ENCODE measurements around the gene JADE3.
A peak's percentile ranks its signal among the peaks of the same experiment; 100 is the strongest.

Gene JADE3

DNA sequence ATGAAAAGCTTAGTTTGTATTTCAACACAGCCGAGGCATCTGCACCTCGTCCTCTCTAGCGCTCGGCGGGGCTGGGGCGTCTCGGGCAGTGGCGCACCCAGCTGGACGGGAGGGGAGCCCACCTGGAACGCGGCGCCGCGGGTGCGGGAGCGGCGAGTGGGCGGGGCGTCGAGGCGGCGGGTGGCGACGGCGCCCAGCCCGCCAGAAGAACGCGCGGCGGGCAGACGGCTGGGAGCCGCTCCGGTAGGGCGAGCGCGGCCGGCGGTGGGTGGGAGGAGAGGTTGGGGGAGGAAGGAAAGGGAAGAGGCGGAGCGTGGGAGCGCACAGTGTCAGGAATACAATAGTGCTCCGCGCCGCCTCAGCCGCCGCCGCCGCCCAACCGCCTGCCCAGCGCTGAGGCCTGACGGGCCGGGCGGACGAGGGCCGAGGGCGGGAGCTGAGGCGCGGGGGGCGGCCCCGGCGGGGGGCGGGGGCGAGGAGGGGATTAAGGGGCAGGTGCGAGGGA is at the start of gene JADE3:
TSS of gene JADE3 (plus strand) at position 324 of the 505 bp plus-strand sequence. CDS start 72,474 bp downstream, outside the sequence.
- peak within 1 kb of the TSS; percentile 83 for H3K4me3 ChIP-seq (ENCODE audit: insufficient read length, low read depth)
- TF ChIP-seq YY1 (IDR thresholded peaks at IDR 0.05; ENCODE audit: insufficient read depth, insufficient read length), result no peak
- TF ChIP-seq SUZ12 (IDR thresholded peaks at IDR 0.05; ENCODE audit: extremely low read depth, insufficient read depth, insufficient read length), result no peak
- no peak for TF ChIP-seq ZNF274 (IDR thresholded peaks at IDR 0.05; ENCODE audit: low read depth, low read length)
- H3K9me3 ChIP-seq (ENCODE audit: insufficient read depth, low read length), result no peaks in the 10 kb centered on the region
- H3K4me1 ChIP-seq (ENCODE audit: insufficient read depth, insufficient read length), result no peaks in the 10 kb centered on the region
- no peaks in the 10 kb centered on the region for H3K36me3 ChIP-seq (ENCODE audit: insufficient read depth, insufficient read length, low read length)
- H3K27me3 ChIP-seq (ENCODE audit: insufficient read depth, insufficient read length), result peaks cover 11% of the 10 kb centered on the region
- peak; percentile 52 for DNase-seq (ENCODE audit: low read depth, low spot score)
- H3K9ac ChIP-seq (ENCODE audit: insufficient read length, low read depth), result peak within 1 kb of the TSS; percentile 86

DNA sequence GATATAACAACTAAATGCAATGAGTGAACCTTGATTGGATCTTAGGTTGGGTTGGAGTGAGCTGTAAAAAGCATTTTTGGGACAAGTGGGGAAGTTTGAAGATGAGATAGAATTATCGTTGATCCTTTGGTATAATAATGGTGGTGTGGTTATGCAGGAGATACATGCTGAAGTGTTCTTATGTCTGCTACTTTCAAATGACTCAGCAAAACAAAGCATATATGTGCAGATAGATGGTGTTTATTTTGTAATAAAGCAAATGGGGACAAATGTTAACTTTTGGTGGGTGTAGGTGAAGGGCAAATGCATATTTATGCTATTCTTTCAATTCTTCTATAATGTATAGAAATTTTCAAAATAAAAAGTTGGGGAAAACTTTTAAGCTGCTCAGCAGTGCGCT is 49.1 kb upstream of the JADE3 start:
- DNase-seq (ENCODE audit: low read depth, low spot score), result no peak
- no peak for TF ChIP-seq SUZ12 (IDR thresholded peaks at IDR 0.05; ENCODE audit: extremely low read depth, insufficient read depth, insufficient read length)
- TF ChIP-seq ZNF274 (IDR thresholded peaks at IDR 0.05; ENCODE audit: low read depth, low read length), result no peak
- TF ChIP-seq YY1 (IDR thresholded peaks at IDR 0.05; ENCODE audit: insufficient read depth, insufficient read length), result no peak
- Histone ChIP-seq H3K9ac (ENCODE audit: insufficient read length, low read depth) (no peak overlapping the region), H3K4me1 (ENCODE audit: insufficient read depth, insufficient read length) (no peaks in the 10 kb centered on the region), H3K36me3 (ENCODE audit: insufficient read depth, insufficient read length, low read length) (peaks cover 34% of the 10 kb centered on the region), H3K4me3 (ENCODE audit: insufficient read length, low read depth) (no peak overlapping the region), H3K9me3 (ENCODE audit: insufficient read depth, low read length) (no peaks in the 10 kb centered on the region), H3K27me3 (ENCODE audit: insufficient read depth, insufficient read length) (no peaks in the 10 kb centered on the region)

DNA sequence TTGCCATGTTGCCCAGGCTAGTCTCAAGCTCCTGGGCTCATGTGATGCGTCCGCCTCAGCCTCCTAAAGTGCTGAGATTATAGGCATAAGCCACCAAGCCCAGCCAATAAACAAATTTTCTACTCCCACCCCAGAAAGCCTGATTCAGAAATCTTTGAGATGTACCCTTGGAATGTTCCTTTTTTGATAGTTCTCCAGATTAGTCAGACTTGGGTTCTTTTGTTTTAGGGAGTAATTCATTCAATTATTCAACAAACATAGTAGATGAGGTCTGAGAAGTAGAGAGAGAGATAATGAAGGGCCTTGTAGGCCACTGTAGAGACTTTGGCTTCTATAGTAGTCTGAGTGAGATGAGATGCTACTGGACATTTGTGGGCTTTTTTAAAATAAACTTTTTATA is 47.6 kb upstream of the JADE3 start:
- no peak for DNase-seq (ENCODE audit: low read depth, low spot score)
- no peaks in the 10 kb centered on the region for H3K4me1 ChIP-seq (ENCODE audit: insufficient read depth, insufficient read length)
- H3K4me3 ChIP-seq (ENCODE audit: insufficient read length, low read depth), result no peak overlapping the region
- TF ChIP-seq SUZ12 (IDR thresholded peaks at IDR 0.05; ENCODE audit: extremely low read depth, insufficient read depth, insufficient read length) (no peak), ZNF274 (IDR thresholded peaks at IDR 0.05; ENCODE audit: low read depth, low read length) (no peak), YY1 (IDR thresholded peaks at IDR 0.05; ENCODE audit: insufficient read depth, insufficient read length) (no peak)
- H3K9ac ChIP-seq (ENCODE audit: insufficient read length, low read depth), result no peak overlapping the region
- no peaks in the 10 kb centered on the region for H3K9me3 ChIP-seq (ENCODE audit: insufficient read depth, low read length)
- H3K36me3 ChIP-seq (ENCODE audit: insufficient read depth, insufficient read length, low read length), result peaks cover 29% of the 10 kb centered on the region
- H3K27me3 ChIP-seq (ENCODE audit: insufficient read depth, insufficient read length), result no peaks in the 10 kb centered on the region

DNA sequence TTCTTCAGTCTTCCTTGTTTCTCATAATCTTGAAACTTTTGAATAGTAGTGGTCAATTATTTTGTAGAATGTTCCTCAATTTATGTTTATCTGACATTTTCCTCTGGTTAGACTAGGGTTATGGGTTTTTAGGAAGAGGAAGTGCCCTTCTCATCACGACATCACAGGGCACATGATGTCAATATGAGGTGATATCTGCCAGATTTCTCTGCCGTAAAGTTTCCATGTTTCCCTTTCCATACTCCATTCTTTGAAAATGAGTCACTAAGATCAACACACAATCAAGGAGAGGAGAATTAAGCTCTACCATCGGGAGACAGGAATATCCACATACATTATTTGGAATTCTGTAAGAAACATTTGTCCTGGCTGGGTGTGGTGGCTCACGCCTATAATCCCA is 46.9 kb upstream of the JADE3 start:
- no peak for TF ChIP-seq YY1 (IDR thresholded peaks at IDR 0.05; ENCODE audit: insufficient read depth, insufficient read length)
- TF ChIP-seq ZNF274 (IDR thresholded peaks at IDR 0.05; ENCODE audit: low read depth, low read length), result no peak
- TF ChIP-seq SUZ12 (IDR thresholded peaks at IDR 0.05; ENCODE audit: extremely low read depth, insufficient read depth, insufficient read length), result no peak
- no peaks in the 10 kb centered on the region for H3K27me3 ChIP-seq (ENCODE audit: insufficient read depth, insufficient read length)
- H3K9me3 ChIP-seq (ENCODE audit: insufficient read depth, low read length), result no peaks in the 10 kb centered on the region
- no peaks in the 10 kb centered on the region for H3K4me1 ChIP-seq (ENCODE audit: insufficient read depth, insufficient read length)
- H3K9ac ChIP-seq (ENCODE audit: insufficient read length, low read depth), result no peak overlapping the region
- peaks cover 23% of the 10 kb centered on the region for H3K36me3 ChIP-seq (ENCODE audit: insufficient read depth, insufficient read length, low read length)
- DNase-seq (ENCODE audit: low read depth, low spot score), result no peak
- no peak overlapping the region for H3K4me3 ChIP-seq (ENCODE audit: insufficient read length, low read depth)

DNA sequence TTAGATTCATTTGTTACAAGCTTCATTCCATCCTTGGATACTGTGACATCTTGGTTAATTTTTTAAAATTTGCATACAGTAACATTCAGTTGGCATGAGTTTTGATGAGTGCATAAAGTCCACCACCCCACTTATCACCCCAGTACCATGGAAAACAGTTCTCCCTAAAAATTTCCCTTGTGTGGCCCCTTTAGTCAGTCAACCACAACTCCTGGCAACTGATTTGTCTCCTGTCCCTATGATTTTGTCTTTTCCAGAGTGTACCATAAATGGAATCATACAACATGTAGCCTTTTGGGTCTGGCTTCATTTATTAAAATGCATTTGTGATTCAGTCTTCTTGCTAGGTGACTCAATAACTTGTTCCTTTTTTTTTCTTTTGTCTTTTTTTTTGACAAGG is 45.5 kb upstream of the JADE3 start:
- Histone ChIP-seq H3K27me3 (ENCODE audit: insufficient read depth, insufficient read length) (no peaks in the 10 kb centered on the region), H3K9me3 (ENCODE audit: insufficient read depth, low read length) (no peaks in the 10 kb centered on the region), H3K36me3 (ENCODE audit: insufficient read depth, insufficient read length, low read length) (peaks cover 10% of the 10 kb centered on the region), H3K4me1 (ENCODE audit: insufficient read depth, insufficient read length) (no peaks in the 10 kb centered on the region), H3K9ac (ENCODE audit: insufficient read length, low read depth) (no peak overlapping the region), H3K4me3 (ENCODE audit: insufficient read length, low read depth) (no peak overlapping the region)
- no peak for DNase-seq (ENCODE audit: low read depth, low spot score)
- no peak for TF ChIP-seq ZNF274 (IDR thresholded peaks at IDR 0.05; ENCODE audit: low read depth, low read length)

DNA sequence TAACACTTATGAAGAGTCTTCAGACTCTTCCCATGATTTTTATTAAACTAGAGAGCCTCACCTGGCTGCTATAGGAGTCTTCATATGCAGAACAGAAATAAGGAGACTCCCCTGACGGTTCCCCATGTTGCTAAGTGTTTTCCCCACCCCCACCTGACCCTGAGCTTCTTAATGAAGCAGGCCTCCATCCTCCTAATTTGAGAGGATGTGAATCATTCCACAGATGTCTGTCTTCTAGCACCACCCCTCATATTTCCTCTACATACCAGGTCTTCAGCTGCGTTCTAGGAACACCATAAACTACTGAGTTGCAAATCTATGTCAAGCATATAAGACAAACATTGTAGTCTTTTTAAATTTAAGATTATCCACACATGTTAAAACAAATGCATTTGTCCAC is 38.5 kb upstream of the JADE3 start:
- Histone ChIP-seq H3K4me3 (ENCODE audit: insufficient read length, low read depth) (no peak overlapping the region), H3K36me3 (ENCODE audit: insufficient read depth, insufficient read length, low read length) (peaks cover 3% of the 10 kb centered on the region)

DNA sequence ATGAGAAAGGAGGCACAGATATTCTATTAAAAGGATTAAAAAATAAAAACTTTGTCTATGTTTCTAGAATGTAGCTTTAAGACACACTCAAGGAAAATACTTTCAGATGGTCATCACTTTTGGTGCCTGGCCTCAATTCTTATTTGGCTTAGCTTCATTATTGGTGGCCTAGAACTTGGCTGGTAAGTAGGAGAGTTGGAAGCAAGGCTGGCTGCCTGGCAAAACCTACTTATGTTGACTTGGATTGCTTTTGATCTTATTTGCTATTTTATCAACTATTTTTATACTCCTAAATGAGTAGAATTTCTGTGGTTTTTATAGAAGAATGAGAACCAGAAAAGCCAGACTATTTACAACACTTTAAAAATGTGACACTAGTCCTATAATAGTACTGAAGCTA is 35.3 kb upstream of the JADE3 start:
- peaks cover 10% of the 10 kb centered on the region for H3K36me3 ChIP-seq (ENCODE audit: insufficient read depth, insufficient read length, low read length)
- no peak for DNase-seq (ENCODE audit: low read depth, low spot score)
- TF ChIP-seq SUZ12 (IDR thresholded peaks at IDR 0.05; ENCODE audit: extremely low read depth, insufficient read depth, insufficient read length), result no peak
- no peak for TF ChIP-seq YY1 (IDR thresholded peaks at IDR 0.05; ENCODE audit: insufficient read depth, insufficient read length)
- no peak for TF ChIP-seq ZNF274 (IDR thresholded peaks at IDR 0.05; ENCODE audit: low read depth, low read length)

More for the DNA sequence above, 38.5 kb upstream of the JADE3 start:
- Histone ChIP-seq H3K9ac (ENCODE audit: insufficient read length, low read depth) (no peak overlapping the region), H3K27me3 (ENCODE audit: insufficient read depth, insufficient read length) (no peaks in the 10 kb centered on the region), H3K4me1 (ENCODE audit: insufficient read depth, insufficient read length) (no peaks in the 10 kb centered on the region), H3K9me3 (ENCODE audit: insufficient read depth, low read length) (no peaks in the 10 kb centered on the region)
- no peak for DNase-seq (ENCODE audit: low read depth, low spot score)
- TF ChIP-seq SUZ12 (IDR thresholded peaks at IDR 0.05; ENCODE audit: extremely low read depth, insufficient read depth, insufficient read length), result no peak
- TF ChIP-seq YY1 (IDR thresholded peaks at IDR 0.05; ENCODE audit: insufficient read depth, insufficient read length), result no peak
- TF ChIP-seq ZNF274 (IDR thresholded peaks at IDR 0.05; ENCODE audit: low read depth, low read length), result no peak

More for the DNA sequence above, 35.3 kb upstream of the JADE3 start:
- no peaks in the 10 kb centered on the region for H3K4me1 ChIP-seq (ENCODE audit: insufficient read depth, insufficient read length)
- H3K9me3 ChIP-seq (ENCODE audit: insufficient read depth, low read length), result no peaks in the 10 kb centered on the region
- no peak overlapping the region for H3K9ac ChIP-seq (ENCODE audit: insufficient read length, low read depth)
- no peak overlapping the region for H3K4me3 ChIP-seq (ENCODE audit: insufficient read length, low read depth)
- H3K27me3 ChIP-seq (ENCODE audit: insufficient read depth, insufficient read length), result no peaks in the 10 kb centered on the region
